Activated T-cell treated with anti-CD3 and anti-CD28 coated beads, Interleukin-2, amount 50 U/mL, for 4 hours (primary cell): Measurements from ENCODE around the gene PAGE3. TPM values are rescaled to one million over a fixed set of nuclear protein-coding genes. Genes with fewer than 3 reads are reported as not detected.

Source experiments
- ATAC-seq, 2 donors: fragments of 200-7000 bp; cut with Tn5 transposase; one replicate each; pipeline ENCODE4 v1.10.0; 2021
- DNase-seq: peaks from one replicate; pipeline ENCODE4 v3.0.0-alpha.2; 2020
- H3K27me3 Mint-ChIP-seq: one replicate; pipeline ENCODE4 v1.8.0; 2021; ENCODE audit warnings: low read depth, mixed read lengths
- H3K36me3 Mint-ChIP-seq: one replicate; pipeline ENCODE4 v1.8.0; 2022; ENCODE audit warnings: mixed read lengths; ENCODE audit not compliant: insufficient read depth
- H3K4me1 Mint-ChIP-seq: one replicate; pipeline ENCODE4 v1.8.0; 2021; ENCODE audit warnings: low read depth, mixed read lengths
- H3K4me3 Mint-ChIP-seq: one replicate; pipeline ENCODE4 v1.8.0; 2021; ENCODE audit warnings: mild to moderate bottlenecking, moderate library complexity, mixed read lengths
- H3K9me3 Mint-ChIP-seq: one replicate; pipeline ENCODE4 v1.8.0; 2021; ENCODE audit warnings: mixed read lengths
- total RNA-seq, 3 donors: library from RNA; stranded (reverse); gene quantifications; one replicate each; pipeline ENCODE4 v1.2.1, GENCODE V29; 2021

PAGE3 gene, protein sequence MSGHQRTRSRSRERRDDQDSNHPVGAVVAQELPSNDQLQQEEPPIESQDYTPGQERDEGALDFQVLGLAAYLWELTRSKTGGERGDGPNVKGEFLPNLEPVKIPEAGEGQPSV
- not detected for total RNA-seq

- DNase-seq: no peak
- H3K9me3 Mint-ChIP-seq: no peaks in the 10 kb centered on the region
- no peaks in the 10 kb centered on the region for H3K4me1 Mint-ChIP-seq
- H3K36me3 Mint-ChIP-seq: no peaks in the 10 kb centered on the region
- H3K27me3 Mint-ChIP-seq: peaks cover 1% of the 10 kb centered on the region
- H3K4me3 Mint-ChIP-seq: no peak within 1 kb of the TSS
- ATAC-seq: no peak
Observed at GRCh38 chrX:55264816-55265215, at the start of gene PAGE3. Gene PAGE3, minus strand, starts transcription at chrX:55264916. Its CDS starts 1,013 bp downstream, at chrX:55263903.

DNA sequence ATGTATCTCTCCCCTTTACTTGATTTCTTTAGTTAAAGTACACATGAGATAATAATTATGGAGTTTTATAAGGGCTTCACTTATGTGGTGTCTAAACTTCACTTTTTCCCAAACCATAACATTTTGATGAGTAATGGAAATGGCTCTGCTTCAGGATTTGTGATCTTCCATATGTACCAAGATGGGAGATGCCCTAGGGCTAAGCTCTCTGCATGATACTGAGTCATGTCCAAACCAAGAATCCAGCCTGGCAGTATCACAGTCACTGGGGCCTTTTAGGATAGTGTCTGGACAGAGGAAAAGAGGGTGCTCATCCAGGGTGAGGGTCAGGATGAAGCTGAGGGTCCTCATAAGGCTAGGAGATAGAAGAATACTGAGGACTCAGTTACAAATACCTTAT lies 47.9 kb upstream of the PAGE3 start:
- no peaks in the 10 kb centered on the region for H3K4me1 Mint-ChIP-seq
- H3K9me3 Mint-ChIP-seq: no peaks in the 10 kb centered on the region
- ATAC-seq (no peak), DNase-seq (no peak)
- no peak overlapping the region for H3K4me3 Mint-ChIP-seq
- H3K36me3 Mint-ChIP-seq: no peaks in the 10 kb centered on the region
- peaks cover 2% of the 10 kb centered on the region for H3K27me3 Mint-ChIP-seq

- no peak for DNase-seq
- H3K36me3 Mint-ChIP-seq: no peaks in the 10 kb centered on the region
- peaks cover 2% of the 10 kb centered on the region for H3K27me3 Mint-ChIP-seq
- H3K9me3 Mint-ChIP-seq: no peaks in the 10 kb centered on the region
- no peak overlapping the region for H3K4me3 Mint-ChIP-seq
- no peak for ATAC-seq
- no peaks in the 10 kb centered on the region for H3K4me1 Mint-ChIP-seq
Observed at GRCh38 chrX:55290963-55291362, 26.2 kb upstream of the PAGE3 start.

DNA sequence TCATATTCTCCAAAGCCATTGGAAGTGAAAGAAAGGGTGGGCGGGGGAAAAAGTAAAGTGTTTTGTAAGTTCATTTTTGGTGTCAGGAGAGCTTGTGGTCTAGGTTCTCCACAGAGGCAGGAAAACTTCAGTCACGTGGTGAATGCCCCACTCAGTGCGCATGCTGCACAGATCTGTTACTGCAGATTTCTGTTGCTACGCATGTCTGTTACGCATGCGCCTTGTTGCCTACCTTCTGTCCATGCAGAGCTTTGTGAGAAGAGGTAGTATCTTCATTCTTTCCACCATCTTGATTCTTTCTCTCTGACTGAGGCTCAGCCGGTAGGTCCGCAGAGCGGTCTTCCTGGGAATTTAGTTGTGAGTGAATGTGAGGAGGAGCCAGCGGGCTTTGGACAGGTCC lies 15.1 kb upstream of the PAGE3 start:
- Mint-ChIP-seq H3K27me3 (no peaks in the 10 kb centered on the region), H3K36me3 (no peaks in the 10 kb centered on the region), H3K9me3 (no peaks in the 10 kb centered on the region), H3K4me3 (no peak overlapping the region), H3K4me1 (no peaks in the 10 kb centered on the region)
- ATAC-seq (no peak), DNase-seq (no peak)

GRCh38 chrX:55260806-55261205 lies 3.9 kb downstream of the PAGE3 start:
- no peak overlapping the region for H3K4me3 Mint-ChIP-seq
- ATAC-seq (no peak), DNase-seq (no peak)

GRCh38 chrX:55253528-55253927 lies 11.2 kb downstream of the PAGE3 start:
- no peak for DNase-seq
- Mint-ChIP-seq H3K27me3 (no peaks in the 10 kb centered on the region), H3K4me3 (no peak overlapping the region)

More at GRCh38 chrX:55260806-55261205, 3.9 kb downstream of the PAGE3 start:
- Mint-ChIP-seq H3K4me1 (no peaks in the 10 kb centered on the region), H3K9me3 (no peaks in the 10 kb centered on the region), H3K36me3 (no peaks in the 10 kb centered on the region), H3K27me3 (no peaks in the 10 kb centered on the region)

DNA sequence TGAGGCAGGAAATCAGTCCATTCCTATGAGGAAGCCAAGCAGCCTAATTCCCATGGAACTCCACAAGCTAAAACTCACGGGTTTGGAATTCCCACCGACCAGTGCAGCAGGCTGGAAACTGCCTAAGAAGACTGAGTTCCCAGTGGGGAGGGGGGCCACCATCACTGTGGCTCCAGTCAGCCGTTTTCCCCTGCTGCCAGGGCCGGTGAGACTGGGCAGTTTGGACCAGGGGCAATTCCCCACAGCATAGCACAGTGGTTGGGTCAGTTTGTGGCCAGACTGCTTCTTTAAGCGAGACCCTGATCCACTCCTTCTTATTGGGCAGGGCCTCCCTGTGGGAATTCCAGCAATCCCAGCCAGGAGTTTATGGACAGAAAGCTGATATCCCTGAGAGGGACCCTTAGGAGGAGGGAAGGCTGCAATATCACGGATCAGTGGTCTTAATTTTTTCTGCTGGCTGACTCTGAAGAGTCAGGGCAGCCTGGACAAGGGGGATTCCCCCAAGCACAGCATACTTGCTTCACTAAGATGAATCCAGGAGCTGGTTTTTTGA lies 23.9 kb downstream of the PAGE3 start:
- DNase-seq: no peak
- no peaks in the 10 kb centered on the region for H3K9me3 Mint-ChIP-seq
- H3K36me3 Mint-ChIP-seq: no peaks in the 10 kb centered on the region
- peaks cover 2% of the 10 kb centered on the region for H3K27me3 Mint-ChIP-seq
- no peaks in the 10 kb centered on the region for H3K4me1 Mint-ChIP-seq
- H3K4me3 Mint-ChIP-seq: no peak overlapping the region
- ATAC-seq: no peak

More at GRCh38 chrX:55253528-55253927, 11.2 kb downstream of the PAGE3 start:
- no peaks in the 10 kb centered on the region for H3K36me3 Mint-ChIP-seq
- H3K4me1 Mint-ChIP-seq: no peaks in the 10 kb centered on the region
- no peak for ATAC-seq
- no peaks in the 10 kb centered on the region for H3K9me3 Mint-ChIP-seq

- ATAC-seq: no peak
Observed at GRCh38 chrX:55220119-55220794, 44.5 kb downstream of the PAGE3 start, which contains the start of gene PAGE5. Gene PAGE5, plus strand, starts transcription at chrX:55220346. Its CDS starts 1,037 bp downstream, at chrX:55221383.

GRCh38 chrX:55213381-55213780 lies 51.3 kb downstream of the PAGE3 start:
- no peak overlapping the region for H3K4me3 Mint-ChIP-seq
- DNase-seq (no peak), ATAC-seq (no peak)
- H3K4me1 Mint-ChIP-seq: no peaks in the 10 kb centered on the region
- H3K27me3 Mint-ChIP-seq: no peaks in the 10 kb centered on the region
- peaks cover under 1% of the 10 kb centered on the region for H3K9me3 Mint-ChIP-seq
- H3K36me3 Mint-ChIP-seq: no peaks in the 10 kb centered on the region

More at GRCh38 chrX:55220119-55220794, 44.5 kb downstream of the PAGE3 start, which contains the start of gene PAGE5:
- Mint-ChIP-seq H3K9me3 (no peaks in the 10 kb centered on the region), H3K36me3 (no peaks in the 10 kb centered on the region), H3K4me3 (no peak within 1 kb of the TSS), H3K27me3 (no peaks in the 10 kb centered on the region), H3K4me1 (no peaks in the 10 kb centered on the region)
- no peak for DNase-seq

- no peaks in the 10 kb centered on the region for H3K27me3 Mint-ChIP-seq
Observed at GRCh38 chrX:55210931-55211677, 53.6 kb downstream of the PAGE3 start.

More at GRCh38 chrX:55210931-55211677, 53.6 kb downstream of the PAGE3 start:
- Mint-ChIP-seq H3K36me3 (no peaks in the 10 kb centered on the region), H3K9me3 (peaks cover 4% of the 10 kb centered on the region), H3K4me3 (no peak overlapping the region), H3K4me1 (no peaks in the 10 kb centered on the region)
- ATAC-seq: no peak
- no peak for DNase-seq

Other genes with a start within 250 kb of the PAGE3 start
- not detected for gene ALAS2, start 233.9 kb downstream of the PAGE3 start, total RNA-seq
- gene PAGE2B, start 189.9 kb downstream of the PAGE3 start, total RNA-seq: under 1 TPM in 1 of 3 donors, not detected in 2; 0.61 TPM
- gene PAGE2, start 175.9 kb downstream of the PAGE3 start, total RNA-seq: not detected
- 1 to 10 TPM in 1 of 3 donors, under 1 TPM in 1, not detected in 1; 0.90 to 3.0 TPM for gene PAGE5, start 44.6 kb downstream of the PAGE3 start, total RNA-seq
- 10 to 100 TPM; 15.1 to 17.0 (median 17.0) TPM for gene MAGEH1, start 187.2 kb upstream of the PAGE3 start, total RNA-seq
- gene USP51, start 224.9 kb upstream of the PAGE3 start, total RNA-seq: 1 to 10 TPM in 1 of 3 donors, under 1 TPM in 2; 0.56 to 1.2 (median 0.76) TPM